Activated T-helper 1 cell treated with anti-CD3 and anti-CD28 coated beads, Interleukin-12 subunit alpha, Interleukin-12 subunit beta, Interleukin-2, Interleukin-4 antibody, amounts not matched to agents 30 ng/mL and 10 ng/mL and 1 ng/mL, durations not matched to agents 14 hours and 24 hours and 36 hours (primary cell): Measurements from ENCODE around the gene MEN1. TPM values are rescaled to one million over a fixed set of nuclear protein-coding genes. Genes with fewer than 3 reads are reported as not detected.

Experiments used
- DNase-seq: peaks from one replicate; pipeline ENCODE4 v3.0.0; 2021; ENCODE audit warnings: low spot score
- H3K27ac Mint-ChIP-seq: one replicate; pipeline ENCODE4 v1.8.0; 2021; ENCODE audit warnings: mild to moderate bottlenecking, mixed read lengths
- H3K27me3 Mint-ChIP-seq: one replicate; pipeline ENCODE4 v1.8.0; 2022; ENCODE audit warnings: mild to moderate bottlenecking, moderate library complexity, mixed read lengths; ENCODE audit not compliant: insufficient read depth
- H3K36me3 Mint-ChIP-seq: one replicate; pipeline ENCODE4 v1.8.0; 2021; ENCODE audit warnings: low read depth, mixed read lengths
- H3K4me1 Mint-ChIP-seq: one replicate; pipeline ENCODE4 v1.8.0; 2021; ENCODE audit warnings: low read depth, mixed read lengths
- H3K4me3 Mint-ChIP-seq: one replicate; pipeline ENCODE4 v1.8.0; 2021; ENCODE audit warnings: mild to moderate bottlenecking, moderate library complexity, mixed read lengths
- H3K9me3 Mint-ChIP-seq: one replicate; pipeline ENCODE4 v1.8.0; 2021; ENCODE audit warnings: mixed read lengths
- intact Hi-C: fragments of 100-400 bp; cut with micrococcal nuclease; formaldehyde crosslinking; loops from one replicate; pipeline ENCODE4 v1.15.1; 2024
- total RNA-seq: library from RNA; stranded (reverse); gene quantifications from 2 replicates; pipeline ENCODE4 v1.2.3, GENCODE V29; 2022

Gene MEN1
- total RNA-seq, 1 donor from 2014 or later, result 43.8 TPM

GRCh38 chr11:64814712-64815187, 4.4 kb upstream of the MEN1 start:
- peaks cover 1% of the 10 kb centered on the region for H3K4me1 Mint-ChIP-seq
- intact Hi-C loops, result no loop called here
- H3K27ac Mint-ChIP-seq, result no peak overlapping the region
- DNase-seq, result no peak
- H3K4me3 Mint-ChIP-seq, result no peak overlapping the region
- H3K36me3 Mint-ChIP-seq, result peaks cover 1% of the 10 kb centered on the region
- no peaks in the 10 kb centered on the region for H3K9me3 Mint-ChIP-seq
- H3K27me3 Mint-ChIP-seq, result peaks cover 7% of the 10 kb centered on the region

GRCh38 chr11:64813826-64814225, 3.5 kb upstream of the MEN1 start:
- H3K27ac Mint-ChIP-seq, result no peak overlapping the region
- H3K4me1 Mint-ChIP-seq, result peaks cover 8% of the 10 kb centered on the region
- intact Hi-C loops, result no loop called here
- H3K36me3 Mint-ChIP-seq, result peaks cover 4% of the 10 kb centered on the region
- H3K9me3 Mint-ChIP-seq, result no peaks in the 10 kb centered on the region
- H3K27me3 Mint-ChIP-seq, result peaks cover 7% of the 10 kb centered on the region
- DNase-seq, result no peak
- H3K4me3 Mint-ChIP-seq, result no peak overlapping the region

- intact Hi-C loops, result loop anchor here (1.0 to 2.0 kb wide), 8 partner anchors 9 to 306 kb away; partner anchors contain the start of genes ATG2A, CDCA5, RASGRP2 and SF1
- Mint-ChIP-seq H3K4me3 (peak overlapping the region; percentile 95), H3K36me3 (peaks cover 14% of the 10 kb centered on the region), H3K4me1 (peaks cover 22% of the 10 kb centered on the region), H3K9me3 (no peaks in the 10 kb centered on the region), H3K27me3 (peaks cover 5% of the 10 kb centered on the region), H3K27ac (peak overlapping the region; percentile 89)
- peak; percentile 47 for DNase-seq
These were observed 531 bp upstream of the MEN1 start for GRCh38 chr11:64810891-64811272.

- Mint-ChIP-seq H3K9me3 (no peaks in the 10 kb centered on the region), H3K27ac (peak overlapping the region; percentile 89), H3K4me1 (peaks cover 22% of the 10 kb centered on the region), H3K27me3 (peaks cover 5% of the 10 kb centered on the region), H3K36me3 (peaks cover 17% of the 10 kb centered on the region), H3K4me3 (peak overlapping the region; percentile 95)
- DNase-seq, result no peak
- intact Hi-C loops, result loop anchor here (1.0 to 2.0 kb wide), 8 partner anchors 8 to 307 kb away; partner anchors contain the start of genes ATG2A, CDCA5, RASGRP2 and SF1
These were observed 540 bp downstream of the MEN1 start for GRCh38 chr11:64809781-64810241.

- no peak for DNase-seq
- intact Hi-C loops, result no loop called here
- Mint-ChIP-seq H3K27ac (no peak overlapping the region), H3K4me3 (peak overlapping the region; percentile 19), H3K9me3 (no peaks in the 10 kb centered on the region), H3K36me3 (peaks cover 20% of the 10 kb centered on the region), H3K27me3 (no peaks in the 10 kb centered on the region), H3K4me1 (peaks cover 29% of the 10 kb centered on the region)
These were observed 4.9 kb downstream of the MEN1 start for GRCh38 chr11:64805481-64805880.

GRCh38 chr11:64804346-64805210, 5.8 kb downstream of the MEN1 start:
- intact Hi-C loops, result loop anchor here (5.0 kb wide), 2 partner anchors 73 to 308 kb away; partner anchors contain the start of genes EHD1 and TM7SF2
- no peak overlapping the region for H3K27ac Mint-ChIP-seq
- H3K27me3 Mint-ChIP-seq, result no peaks in the 10 kb centered on the region
- peaks cover 26% of the 10 kb centered on the region for H3K4me1 Mint-ChIP-seq
- no peaks in the 10 kb centered on the region for H3K9me3 Mint-ChIP-seq
- peaks cover 18% of the 10 kb centered on the region for H3K36me3 Mint-ChIP-seq
- H3K4me3 Mint-ChIP-seq, result peak overlapping the region; percentile 88
- DNase-seq, result no peak

GRCh38 chr11:64803846-64804345, 6.5 kb downstream of the MEN1 start:
- H3K9me3 Mint-ChIP-seq, result no peaks in the 10 kb centered on the region
- DNase-seq, result no peak
- H3K4me3 Mint-ChIP-seq, result peak overlapping the region; percentile 88
- peaks cover 23% of the 10 kb centered on the region for H3K4me1 Mint-ChIP-seq
- peak overlapping the region; percentile 83 for H3K27ac Mint-ChIP-seq
- intact Hi-C loops, result loop anchor here (1.0 to 5.0 kb wide), 6 partner anchors 26 to 308 kb away; partner anchors contain the start of genes ATG2A, EHD1, PPP2R5B and RASGRP2
- H3K36me3 Mint-ChIP-seq, result peaks cover 18% of the 10 kb centered on the region
- H3K27me3 Mint-ChIP-seq, result no peaks in the 10 kb centered on the region

- intact Hi-C loops, result loop anchor here (1.0 to 5.0 kb wide), 6 partner anchors 25 to 309 kb away; partner anchors contain the start of genes ATG2A, EHD1, PPP2R5B and RASGRP2
- Mint-ChIP-seq H3K27me3 (no peaks in the 10 kb centered on the region), H3K36me3 (peaks cover 21% of the 10 kb centered on the region), H3K4me1 (peaks cover 26% of the 10 kb centered on the region), H3K27ac (peak within 1 kb of the TSS; percentile 83), H3K9me3 (no peaks in the 10 kb centered on the region), H3K4me3 (peak within 1 kb of the TSS; percentile 88)
- peak; percentile 89 for DNase-seq
These were observed 7.0 kb downstream of the MEN1 start, which contains the start of gene MAP4K2 for GRCh38 chr11:64803158-64803845. Gene MAP4K2 (minus strand): TSS chr11:64803214. CDS start chr11:64803149, 65 bp downstream.

- peaks cover 18% of the 10 kb centered on the region for H3K36me3 Mint-ChIP-seq
These were observed 7.8 kb downstream of the MEN1 start for GRCh38 chr11:64802370-64803157.

GRCh38 chr11:64801561-64802369, 8.6 kb downstream of the MEN1 start:
- H3K27me3 Mint-ChIP-seq, result no peaks in the 10 kb centered on the region
- DNase-seq, result no peak
- no peaks in the 10 kb centered on the region for H3K9me3 Mint-ChIP-seq
- intact Hi-C loops, result loop anchor here (1.0 to 5.0 kb wide), 5 partner anchors 9 to 311 kb away; partner anchors contain the start of genes EHD1, MEN1, PPP2R5B and RASGRP2
- H3K4me3 Mint-ChIP-seq, result peak overlapping the region; percentile 84
- H3K27ac Mint-ChIP-seq, result peak overlapping the region; percentile 63
- H3K4me1 Mint-ChIP-seq, result peaks cover 17% of the 10 kb centered on the region
- H3K36me3 Mint-ChIP-seq, result peaks cover 16% of the 10 kb centered on the region

More at GRCh38 chr11:64802370-64803157, 7.8 kb downstream of the MEN1 start:
- intact Hi-C loops, result loop anchor here (1.0 to 5.0 kb wide), 7 partner anchors 8 to 310 kb away; partner anchors contain the start of genes ATG2A, EHD1, MEN1 and PPP2R5B
- H3K27ac Mint-ChIP-seq, result peak overlapping the region; percentile 63
- DNase-seq, result peak; percentile 16
- H3K9me3 Mint-ChIP-seq, result no peaks in the 10 kb centered on the region
- peak overlapping the region; percentile 84 for H3K4me3 Mint-ChIP-seq
- H3K4me1 Mint-ChIP-seq, result peaks cover 21% of the 10 kb centered on the region
- H3K27me3 Mint-ChIP-seq, result no peaks in the 10 kb centered on the region

GRCh38 chr11:64801158-64801464, 9.2 kb downstream of the MEN1 start:
- no peaks in the 10 kb centered on the region for H3K27me3 Mint-ChIP-seq
- no peaks in the 10 kb centered on the region for H3K9me3 Mint-ChIP-seq
- no peak overlapping the region for H3K27ac Mint-ChIP-seq
- no peak for DNase-seq
- peaks cover 13% of the 10 kb centered on the region for H3K4me1 Mint-ChIP-seq
- peaks cover 16% of the 10 kb centered on the region for H3K36me3 Mint-ChIP-seq
- peak overlapping the region; percentile 30 for H3K4me3 Mint-ChIP-seq
- intact Hi-C loops, result loop anchor here (5.0 kb wide), 2 partner anchors 76 to 311 kb away; partner anchors contain the start of genes EHD1 and TM7SF2
